CD4-positive, alpha-beta T cell treated with Interleukin-4 for 4 hours (primary cell): ENCODE data around the gene HERC4.
"Not testable (repeated sequence)": the region's sequence is repeated elsewhere in the genome, so short reads cannot be mapped to it uniquely, and the experiment has no call there.

Experiments used
- DNase-seq: peaks from one replicate; pipeline ENCODE4 v3.0.0-alpha.2; 2020

HERC4 gene

DNA sequence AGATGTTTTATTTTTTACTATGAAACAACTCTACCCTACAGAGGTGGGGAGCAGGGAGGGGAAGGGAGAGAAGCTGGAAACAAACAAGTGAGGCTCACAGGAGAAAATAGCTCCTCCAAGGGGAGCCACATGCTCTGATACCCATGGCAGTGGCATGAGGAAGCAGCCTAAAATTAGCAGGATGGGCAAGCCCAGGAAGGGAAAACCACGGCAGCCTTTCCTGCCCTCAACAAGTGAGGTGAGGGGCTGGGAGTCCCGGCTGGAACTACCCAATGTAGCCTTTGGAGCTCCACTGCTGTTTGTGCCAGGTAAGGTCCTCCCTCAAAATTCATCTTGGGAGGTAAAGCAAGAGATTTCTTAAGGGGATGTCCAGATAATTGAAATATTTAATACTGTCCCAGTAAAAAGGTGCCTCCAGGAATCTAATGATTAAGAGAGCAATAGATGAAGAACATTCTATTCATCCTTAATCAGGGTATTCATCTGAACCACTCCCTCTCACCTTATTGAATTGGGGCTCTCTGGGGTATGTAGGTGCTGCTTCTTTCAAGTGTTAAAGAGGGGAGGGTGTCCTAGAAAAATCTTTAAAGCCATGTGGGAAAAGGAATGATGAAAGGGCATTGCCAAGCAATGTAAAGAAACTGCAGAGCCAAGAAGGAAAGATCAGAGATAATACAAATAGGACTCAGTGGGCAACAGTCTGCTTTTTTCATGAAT lies 12.8 kb upstream of the HERC4 start:
- DNase-seq: no peak

DNA sequence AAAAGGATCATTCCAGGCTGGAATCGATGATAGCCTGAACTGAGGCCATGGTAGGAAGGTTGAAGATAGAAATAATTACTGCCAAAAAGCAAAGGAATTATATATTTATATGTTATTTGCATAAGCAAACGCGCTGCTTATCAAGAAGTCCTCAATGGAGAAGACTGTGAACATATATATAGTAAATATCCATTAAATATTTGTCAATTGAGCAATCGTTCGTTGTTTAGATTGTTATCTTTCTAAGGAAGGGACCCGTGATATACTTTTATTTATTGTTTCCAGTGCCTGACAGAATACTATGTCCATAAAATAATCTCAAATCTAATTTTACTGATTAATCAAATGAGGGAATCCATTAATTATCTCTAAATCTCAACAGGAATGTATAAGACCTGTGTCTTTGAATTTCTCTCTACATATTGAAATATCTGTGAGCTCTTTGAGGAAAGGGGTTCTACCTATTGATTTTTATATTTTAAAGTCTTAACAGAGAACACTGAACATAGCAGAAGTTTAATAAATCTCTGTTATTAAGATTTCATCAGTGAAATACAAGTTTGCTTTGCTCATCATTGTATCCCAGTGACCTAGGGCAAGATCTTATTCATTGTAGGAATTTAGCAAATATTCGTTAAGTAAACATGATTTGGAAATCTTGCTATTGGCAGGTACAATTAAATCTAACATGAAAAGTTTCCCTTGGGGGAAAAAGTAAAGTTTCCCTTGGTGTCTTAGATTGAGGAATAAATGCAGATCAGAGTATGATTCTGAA lies 12.0 kb upstream of the HERC4 start:
- DNase-seq: no peak

DNA sequence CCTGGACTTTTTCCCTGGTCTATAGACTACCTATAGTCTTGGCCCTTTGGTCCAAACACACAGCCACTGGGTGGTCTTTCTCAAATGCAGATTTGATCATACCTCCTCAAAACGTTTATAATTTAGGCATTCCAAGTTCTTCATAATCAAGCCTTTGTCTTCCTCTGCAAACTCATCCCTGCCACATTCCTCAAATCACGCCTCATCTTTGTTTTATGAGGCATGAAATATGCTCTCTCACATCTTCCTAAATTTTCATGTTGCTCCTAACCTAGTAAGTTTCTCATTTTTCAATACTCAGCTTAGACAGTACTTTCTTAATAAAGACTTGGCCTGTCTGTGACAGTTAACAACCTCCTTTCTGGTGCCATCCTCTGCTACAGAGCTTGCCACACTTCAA lies 10.9 kb upstream of the HERC4 start:
- DNase-seq: no peak

DNA sequence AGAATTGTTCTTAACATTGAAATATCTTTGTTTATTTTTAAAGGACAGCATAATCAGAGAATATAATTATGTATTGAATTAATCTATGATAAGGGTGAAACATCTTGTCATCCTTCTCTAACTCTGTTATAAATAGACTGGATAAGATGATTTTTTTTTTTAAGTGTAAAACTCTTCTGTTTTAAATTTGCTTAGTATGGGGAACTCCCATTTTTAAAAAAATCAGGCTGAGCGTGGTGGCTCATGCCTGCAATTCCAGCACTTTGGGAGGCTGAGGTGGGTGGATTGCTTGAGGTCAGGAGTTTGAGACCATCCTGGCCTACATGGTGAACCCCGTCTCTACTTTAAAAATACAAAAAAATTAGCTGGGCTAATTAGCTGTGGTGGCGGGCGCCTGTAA lies 9.4 kb upstream of the HERC4 start:
- DNase-seq: no peak

DNA sequence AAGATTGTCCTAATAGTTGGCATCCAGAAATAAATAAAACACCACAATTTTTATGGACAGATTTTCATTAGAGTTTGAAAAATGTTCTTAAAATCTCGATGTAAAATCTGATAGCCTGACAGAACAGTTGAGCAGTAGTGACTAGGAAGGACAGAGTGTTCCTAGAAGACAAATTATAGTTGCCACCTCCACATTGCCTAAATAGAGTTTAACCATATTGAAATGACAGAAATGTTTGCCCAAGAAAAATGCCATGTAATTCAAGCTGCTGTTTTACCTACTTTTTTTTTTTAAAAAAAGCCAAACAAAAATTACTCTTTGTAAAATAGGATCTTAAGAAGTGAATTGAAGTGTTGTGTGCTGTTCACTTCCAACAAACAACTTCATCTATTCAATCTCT lies 8.9 kb upstream of the HERC4 start:
- DNase-seq: no peak

DNA sequence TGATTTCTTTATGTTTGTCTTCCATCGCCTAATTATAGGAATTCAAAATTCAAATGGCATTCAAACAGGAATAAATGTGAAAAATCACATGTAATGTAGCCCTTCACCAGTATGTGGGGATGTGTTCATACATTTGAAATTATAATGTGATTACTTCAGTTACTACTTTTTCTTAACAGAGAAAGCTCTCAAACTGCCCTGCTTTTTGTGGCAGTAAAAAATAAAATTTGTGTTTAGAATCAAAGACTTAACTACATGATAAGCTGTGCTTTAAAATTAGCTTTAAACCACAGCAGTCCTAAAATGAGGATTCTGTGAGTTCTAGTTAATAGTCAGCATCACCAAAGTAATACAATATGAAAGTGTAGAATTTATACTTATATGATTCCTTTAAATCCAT lies 7.8 kb upstream of the HERC4 start:
- no peak for DNase-seq

DNA sequence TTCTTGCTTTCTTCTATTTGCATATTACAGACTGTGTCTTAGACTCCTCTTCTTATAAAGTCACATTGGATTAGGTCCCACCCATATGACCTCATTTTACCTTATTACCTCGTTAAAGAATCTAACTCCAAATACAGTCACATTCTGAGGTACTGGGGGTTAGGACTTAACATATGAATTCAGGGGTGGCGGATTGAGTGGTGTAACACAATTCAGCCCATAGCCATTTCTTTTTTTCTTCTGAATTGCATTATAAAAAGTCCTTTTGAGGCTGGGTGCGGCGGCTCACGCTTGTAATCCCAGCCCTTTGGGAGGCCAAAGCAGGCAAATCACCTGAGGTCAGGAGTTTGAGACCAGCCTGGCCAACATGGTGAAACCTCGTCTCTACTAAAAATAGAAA lies 6.8 kb upstream of the HERC4 start:
- no peak for DNase-seq

DNA sequence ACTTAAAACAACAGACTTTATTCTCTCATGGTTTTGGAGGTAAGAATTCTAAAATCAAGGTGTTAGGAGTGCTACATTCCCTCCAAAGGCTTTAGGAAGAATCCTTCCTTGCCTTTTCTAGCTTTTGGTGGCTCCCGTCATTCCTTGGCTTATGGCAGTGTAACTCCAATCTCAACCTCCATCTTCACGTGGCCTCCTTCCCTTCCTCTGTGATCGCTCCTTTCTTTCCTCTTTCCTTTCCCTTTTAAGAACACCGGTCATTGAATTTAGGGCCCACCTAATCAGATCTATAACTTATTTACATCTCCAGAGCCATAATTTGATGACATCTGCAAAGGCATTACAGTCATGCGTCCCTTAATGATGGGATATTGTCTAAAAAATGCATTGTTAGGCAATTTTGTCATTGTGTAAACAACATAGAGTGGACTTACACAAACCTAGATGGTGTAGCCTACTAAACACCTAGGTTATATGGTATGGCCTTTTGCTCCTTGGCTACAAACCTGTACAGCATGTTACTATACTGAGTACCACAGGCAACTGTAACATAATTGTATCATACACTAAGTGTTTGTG lies 5.9 kb upstream of the HERC4 start:
- no peak for DNase-seq

DNA sequence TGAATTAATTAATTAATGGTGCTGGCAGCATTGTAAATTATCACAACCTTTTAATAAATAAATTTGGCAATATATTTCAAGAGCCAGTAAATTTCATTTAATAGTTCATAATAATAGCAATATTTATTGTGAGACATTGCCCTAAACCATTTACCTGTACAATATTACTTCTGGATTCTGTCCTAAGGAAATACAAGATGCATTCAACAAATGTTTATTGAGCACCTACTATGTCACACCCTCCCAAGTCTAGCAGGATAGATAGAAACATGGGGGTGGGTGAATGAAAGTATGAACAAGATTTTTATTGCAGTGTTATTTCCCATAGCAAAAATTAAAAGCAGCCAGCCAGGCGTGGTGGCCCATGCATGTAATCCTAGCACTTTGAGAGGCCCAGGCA lies 4.4 kb upstream of the HERC4 start:
- DNase-seq: no peak

DNA sequence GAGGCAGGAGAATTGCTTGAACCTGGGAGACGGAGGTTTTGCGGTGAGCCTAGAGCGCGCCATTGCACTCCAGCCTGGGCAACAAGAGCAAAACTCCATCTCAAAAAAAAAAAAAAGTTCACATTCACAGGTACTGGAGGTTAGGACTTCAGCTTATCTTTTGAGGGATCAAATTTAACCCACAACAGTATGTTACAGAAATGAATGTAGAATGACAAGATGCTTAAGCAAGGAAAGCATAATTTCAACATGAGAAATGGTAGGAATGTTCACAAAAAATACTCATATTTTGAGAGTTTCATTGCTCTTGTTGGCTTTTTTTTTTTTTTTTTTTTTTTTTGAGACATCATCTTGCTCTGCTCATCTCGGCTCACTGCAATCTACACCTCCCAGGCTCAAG lies 1.9 kb upstream of the HERC4 start:
- no peak for DNase-seq

DNA sequence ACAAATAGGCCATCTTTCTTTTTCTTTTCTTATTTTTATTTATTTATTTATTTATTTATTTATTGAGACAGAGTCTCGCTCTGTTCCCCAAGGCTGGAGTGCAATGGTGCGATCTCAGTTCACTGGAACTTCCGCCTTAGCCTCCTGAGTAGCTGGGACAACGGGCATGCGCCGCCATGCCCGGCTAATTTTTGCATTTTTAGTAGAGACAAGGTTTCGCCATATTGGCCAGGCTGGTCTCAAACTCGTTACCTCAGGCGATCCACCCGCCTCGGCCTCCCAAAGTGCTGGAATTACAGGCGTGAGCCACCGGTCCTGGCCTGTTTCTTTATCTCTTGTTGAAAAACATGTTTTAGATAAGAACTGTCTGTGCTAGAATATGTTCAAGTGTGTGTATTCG lies 998 bp upstream of the HERC4 start:
- DNase-seq: not testable (repeated sequence)

DNA sequence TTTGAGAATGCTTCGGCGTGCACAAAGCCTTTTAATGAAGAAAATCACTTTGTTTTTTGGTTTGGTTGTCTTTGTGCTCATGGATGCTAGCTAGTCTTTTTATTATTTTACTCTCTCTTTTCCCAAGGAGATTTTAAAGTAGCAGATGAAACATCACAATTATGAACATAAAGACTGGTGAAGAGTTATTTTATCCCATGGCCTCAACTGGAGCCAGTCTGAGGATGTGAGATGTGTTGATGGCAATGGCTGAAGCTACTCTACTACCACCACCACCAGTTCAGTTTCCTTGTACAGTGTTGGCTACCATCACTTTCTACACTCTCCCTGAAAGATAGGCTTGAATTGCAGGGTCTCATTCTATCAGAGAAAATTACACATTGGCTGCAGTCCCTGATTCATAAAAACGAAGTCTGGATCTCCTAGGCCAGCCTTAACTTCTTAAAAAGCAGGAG lies 494 bp upstream of the HERC4 start:
- no peak for DNase-seq

DNA sequence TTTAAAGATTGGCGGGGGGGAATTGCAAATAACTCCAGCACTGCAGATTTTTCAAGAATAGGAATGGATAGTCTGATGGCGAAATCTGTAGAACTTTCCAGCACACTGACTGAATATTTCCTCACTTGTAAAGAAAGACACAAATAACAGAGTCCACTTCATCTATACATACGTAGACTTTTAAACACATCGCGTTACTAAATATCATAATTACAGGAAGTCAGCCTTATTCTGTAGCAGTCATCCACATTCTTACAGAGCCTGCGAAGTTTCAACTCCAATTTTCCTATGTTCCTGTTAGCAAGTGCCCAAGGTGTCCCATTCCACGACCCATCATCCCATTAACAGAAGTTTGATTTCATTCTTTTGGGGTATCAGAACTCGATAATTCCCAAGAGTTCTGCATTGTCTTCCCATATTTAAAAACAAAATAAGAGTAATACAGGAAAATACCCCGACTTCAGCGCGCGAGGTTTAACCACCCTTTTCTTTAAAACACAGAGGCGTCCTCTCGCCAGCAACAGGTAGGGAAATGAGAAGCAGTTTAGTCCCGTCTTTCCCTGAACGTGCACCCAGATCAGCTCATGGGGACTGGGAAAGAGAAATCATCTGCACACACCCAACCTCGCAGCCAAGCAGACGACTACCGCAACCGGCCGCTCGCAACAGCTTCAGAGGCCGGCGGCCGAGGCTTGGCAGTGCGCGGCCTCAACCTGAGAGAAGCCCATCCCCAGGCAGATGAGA lies 880 bp downstream of the HERC4 start:
- no peak for DNase-seq

DNA sequence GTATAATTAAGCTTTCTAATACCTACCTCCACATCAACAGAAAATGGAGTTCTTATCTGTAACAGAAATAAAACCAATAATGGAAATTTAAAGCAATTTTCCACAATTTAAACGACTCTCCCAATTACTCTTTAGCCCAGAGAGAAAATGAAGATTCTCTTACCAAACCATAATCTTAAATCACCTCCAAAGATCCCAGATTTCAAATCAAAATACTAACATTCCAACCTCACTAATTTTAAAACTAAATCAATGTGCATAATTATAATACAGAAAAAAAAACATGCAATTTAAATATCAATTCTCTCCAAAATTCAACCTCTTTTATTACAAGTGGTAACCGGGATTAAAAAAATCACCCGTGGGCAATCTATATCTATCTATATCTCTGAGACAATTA lies 1.5 kb downstream of the HERC4 start:
- no peak for DNase-seq

DNA sequence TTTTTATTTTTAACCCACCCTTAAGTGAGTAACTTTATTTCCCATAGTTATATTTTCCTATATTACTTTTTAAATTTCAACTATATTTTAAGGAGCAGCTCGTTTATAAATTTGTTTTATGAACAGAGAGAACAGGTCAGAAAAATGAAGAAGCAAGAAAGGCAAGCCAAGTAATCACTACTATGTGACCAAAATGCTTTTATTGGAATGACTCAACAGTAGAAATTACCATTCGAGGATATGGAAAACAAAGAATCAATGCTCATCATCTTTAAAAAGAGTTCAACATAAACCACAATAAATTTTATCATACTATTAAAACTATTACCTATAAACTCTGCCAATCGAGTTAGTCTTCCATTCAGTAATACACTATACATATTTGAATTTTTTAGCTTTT lies 7.6 kb downstream of the HERC4 start:
- DNase-seq: no peak

DNA sequence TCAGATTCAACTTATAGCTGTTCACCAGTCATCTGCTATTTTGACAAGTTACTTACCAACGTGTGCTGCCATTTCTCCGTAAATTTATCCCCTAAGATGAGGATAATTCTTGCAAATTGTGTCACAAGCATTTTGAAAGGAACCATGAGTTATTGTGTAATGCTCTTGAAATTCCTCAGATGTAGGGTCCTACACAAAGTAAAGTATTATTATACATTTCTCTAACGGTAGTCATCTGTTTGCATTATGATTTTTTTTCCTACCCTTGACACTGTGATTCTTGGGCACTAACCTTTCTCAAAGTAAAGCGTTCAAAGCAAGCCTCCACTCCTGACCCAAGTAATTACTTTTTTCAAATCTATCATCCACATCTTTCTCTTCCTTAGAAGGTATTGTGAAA lies 8.1 kb downstream of the HERC4 start:
- no peak for DNase-seq

DNA sequence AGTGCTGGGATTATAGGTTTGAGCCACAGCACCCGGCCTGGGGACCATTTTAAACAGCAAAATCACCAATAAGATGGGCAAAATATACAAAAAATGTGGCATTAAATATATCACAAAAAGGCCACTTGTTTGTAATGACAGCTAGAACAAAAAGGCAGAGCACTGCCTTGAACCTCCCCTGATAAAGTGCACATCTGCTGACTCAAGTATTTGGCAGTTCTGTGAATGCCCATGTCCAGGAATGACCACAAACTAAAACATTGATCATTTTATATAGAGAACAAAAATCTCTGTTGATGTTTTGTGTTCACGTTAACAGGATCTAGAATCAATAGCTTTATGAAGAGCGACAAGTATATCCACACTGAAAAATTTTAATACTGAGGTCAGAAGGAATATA lies 21.5 kb downstream of the HERC4 start:
- DNase-seq: no peak

DNA sequence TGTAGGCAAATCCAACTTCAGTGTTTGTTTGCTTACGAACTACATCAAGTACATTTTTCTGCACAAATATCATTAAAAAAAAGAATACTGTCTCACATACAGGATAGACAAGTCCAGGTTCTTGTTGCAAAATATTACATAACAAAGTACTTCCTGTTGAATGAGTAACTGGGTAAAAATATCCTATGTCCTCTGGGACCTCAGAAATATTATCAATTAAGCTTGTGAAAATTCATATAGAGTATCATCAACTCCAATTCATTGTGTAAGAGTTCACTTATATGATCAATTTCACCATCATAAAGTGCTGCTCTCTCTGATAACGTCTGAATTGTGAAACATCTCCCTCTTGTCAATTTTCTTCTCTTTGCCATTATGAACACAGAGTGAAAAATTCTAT lies 22.6 kb downstream of the HERC4 start:
- DNase-seq: no peak

DNA sequence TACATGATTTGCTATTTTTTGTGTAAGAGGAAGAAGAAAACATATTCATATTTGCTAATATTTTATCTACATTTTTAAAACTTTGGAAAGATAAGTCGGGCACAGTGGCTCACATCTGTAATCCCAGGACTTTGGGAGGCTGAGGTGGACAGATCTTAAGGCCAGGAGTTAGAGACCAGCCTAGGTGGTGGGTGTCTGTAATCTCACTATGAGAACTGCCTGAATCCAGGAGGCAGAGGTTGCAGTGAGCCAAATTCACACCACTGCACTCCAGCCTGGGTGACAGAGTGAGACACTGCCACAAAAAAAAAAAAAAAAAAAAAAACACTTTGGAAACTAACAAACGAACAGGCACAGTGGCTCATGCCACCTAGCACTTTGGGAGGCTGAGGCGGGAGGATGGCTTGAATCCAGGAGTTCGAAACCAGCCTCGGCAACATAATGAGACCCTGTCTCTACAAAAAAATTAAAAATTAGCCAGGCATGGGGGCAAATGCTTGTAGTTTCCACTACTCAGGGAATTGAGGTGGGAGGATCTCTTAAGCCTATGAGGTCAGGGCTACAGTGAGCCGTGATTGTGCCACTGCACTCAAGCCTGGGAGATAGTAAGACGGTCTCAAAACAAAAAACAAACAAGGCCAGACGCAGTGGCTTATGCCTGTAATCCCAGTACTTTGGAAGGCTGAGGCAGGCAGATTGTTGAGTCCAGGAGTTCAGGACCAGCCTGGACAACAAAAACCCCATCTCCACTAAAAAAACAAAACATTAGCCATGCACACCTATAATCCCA lies 25.6 kb downstream of the HERC4 start:
- no peak for DNase-seq

DNA sequence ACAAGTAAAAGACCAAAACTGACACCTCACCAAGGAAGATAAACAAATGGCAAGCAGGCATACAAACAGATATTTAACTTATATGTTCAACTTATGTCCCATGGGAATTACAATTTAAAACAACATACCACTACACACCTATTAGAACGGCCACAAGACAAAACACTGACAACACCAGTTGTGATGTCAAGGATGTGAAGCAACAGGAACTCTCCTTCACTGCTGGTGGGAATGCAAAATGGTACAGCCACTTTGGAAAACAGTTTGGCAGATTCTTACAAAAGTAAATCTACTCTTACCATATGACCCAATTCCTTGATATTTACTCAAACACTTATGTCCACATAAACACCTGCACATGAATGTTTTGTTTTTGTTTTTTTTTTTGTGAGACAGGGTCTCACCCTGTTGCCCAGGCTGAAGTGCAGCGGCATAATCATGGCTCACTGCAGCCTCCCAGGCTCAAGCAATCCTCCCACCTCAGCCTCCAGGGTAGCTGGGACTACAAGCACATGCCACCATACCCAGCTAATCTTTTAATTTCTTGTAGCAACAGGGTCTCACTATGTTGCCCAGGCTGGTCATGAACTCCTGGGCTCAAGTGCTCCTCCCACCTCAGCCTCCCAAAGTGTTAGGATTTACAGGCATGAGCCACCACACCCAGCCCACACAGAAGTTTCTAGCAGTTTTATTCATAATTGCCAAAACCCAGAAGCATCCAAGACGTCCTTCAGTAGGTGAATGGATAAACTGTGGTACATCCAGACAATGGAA lies 27.3 kb downstream of the HERC4 start:
- DNase-seq: no peak

DNA sequence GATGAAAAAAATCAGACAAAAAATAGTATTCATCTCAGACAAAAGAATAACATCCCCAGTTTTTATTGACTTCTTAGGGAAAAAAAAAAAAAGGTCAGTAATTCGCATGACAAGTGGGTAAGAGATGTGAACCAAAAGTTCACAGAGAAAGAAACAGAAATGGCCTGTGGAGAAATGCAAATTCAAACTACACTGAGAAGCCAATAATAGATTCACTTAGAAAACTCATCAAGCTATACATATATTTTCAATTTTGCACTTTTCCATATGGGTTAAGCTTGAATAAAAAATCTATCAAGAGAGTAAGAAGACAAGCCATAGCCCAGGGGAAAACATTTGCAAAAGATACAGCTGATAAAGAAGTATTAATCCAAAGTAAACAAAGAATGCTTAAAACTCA lies 28.0 kb downstream of the HERC4 start:
- no peak for DNase-seq

DNA sequence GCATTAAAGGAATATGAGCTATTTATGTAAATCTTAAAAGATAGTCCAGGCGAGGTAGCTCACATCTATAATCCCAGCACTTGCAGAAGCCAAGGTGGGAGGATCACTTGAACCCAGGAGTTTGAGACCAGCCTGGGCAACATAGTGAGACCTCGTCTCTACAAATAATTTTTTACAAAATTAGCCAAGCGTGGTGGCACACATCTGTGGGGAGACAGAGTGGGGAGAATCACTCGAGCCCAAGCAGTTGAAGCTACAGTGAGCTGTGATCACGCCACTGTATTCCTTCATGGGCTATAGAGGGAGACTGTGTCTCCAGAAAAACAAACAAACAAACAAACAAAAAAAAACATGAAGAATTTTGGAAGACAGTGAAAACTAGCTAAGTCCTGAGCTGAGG lies 28.4 kb downstream of the HERC4 start:
- no peak for DNase-seq
